ENCODE results near the gene GPALPP1.
"Not testable (repeated sequence)": the region's sequence is repeated elsewhere in the genome, so short reads cannot be mapped to it uniquely, and the experiment has no call there.

The GPALPP1 gene

GRCh38 chr13:44989071-44989889 lies at the start of gene GPALPP1, which contains the start of gene NUFIP1:
TSS of gene GPALPP1 (plus strand) at chr13:44989538. CDS start at chr13:44989655, 117 bp downstream.
TSS of gene NUFIP1 (minus strand) at chr13:44989471. CDS start at chr13:44989436, 35 bp downstream.
- Mint-ChIP-seq H3K9me3 (no peaks in the 10 kb centered on the region), H3K4me1 (peaks cover 62% of the 10 kb centered on the region), H3K4me3 (peak within 1 kb of the TSS; percentile 96)

GRCh38 chr13:44943411-44943810 lies 45.9 kb upstream of the GPALPP1 start:
- not testable (repeated sequence) for H3K4me1 Mint-ChIP-seq; H3K27ac Mint-ChIP-seq; H3K9me3 Mint-ChIP-seq; DNase-seq (ENCODE audit: low spot score in 2 of 2); H3K4me3 Mint-ChIP-seq; ATAC-seq
- peaks cover 36% of the 10 kb centered on the region for H3K36me3 Mint-ChIP-seq

More at GRCh38 chr13:44989071-44989889, at the start of gene GPALPP1, which contains the start of gene NUFIP1:
- ATAC-seq (peak; percentile 100), DNase-seq (ENCODE audit: low spot score in 2 of 2) (peak; percentile 83 to 96)
- Mint-ChIP-seq H3K36me3 (peaks cover 33% of the 10 kb centered on the region), H3K27ac (peak within 1 kb of the TSS; percentile 97)

- Mint-ChIP-seq H3K36me3 (peaks cover 32% of the 10 kb centered on the region), H3K4me1 (no peaks in the 10 kb centered on the region), H3K9me3 (no peaks in the 10 kb centered on the region), H3K4me3 (no peak overlapping the region), H3K27ac (no peak overlapping the region)
- ATAC-seq (no peak), DNase-seq (ENCODE audit: low spot score in 2 of 2) (no peak)
Observed at GRCh38 chr13:44951184-44951583, 38.2 kb upstream of the GPALPP1 start.

GRCh38 chr13:44952671-44953070 lies 36.7 kb upstream of the GPALPP1 start:
- no peak for ATAC-seq
- peaks cover 36% of the 10 kb centered on the region for H3K36me3 Mint-ChIP-seq
- no peaks in the 10 kb centered on the region for H3K4me1 Mint-ChIP-seq
- H3K9me3 Mint-ChIP-seq, result no peaks in the 10 kb centered on the region
- DNase-seq (ENCODE audit: low spot score in 2 of 2), result no peak
- no peak overlapping the region for H3K4me3 Mint-ChIP-seq
- no peak overlapping the region for H3K27ac Mint-ChIP-seq

- ATAC-seq (no peak), DNase-seq (ENCODE audit: low spot score in 2 of 2) (no peak)
- Mint-ChIP-seq H3K36me3 (peaks cover 32% of the 10 kb centered on the region), H3K27ac (no peak overlapping the region), H3K4me3 (no peak overlapping the region), H3K9me3 (no peaks in the 10 kb centered on the region), H3K4me1 (no peaks in the 10 kb centered on the region)
Observed at GRCh38 chr13:44954224-44954623, 35.1 kb upstream of the GPALPP1 start.

GRCh38 chr13:44955406-44955805 lies 33.9 kb upstream of the GPALPP1 start:
- H3K9me3 Mint-ChIP-seq, result no peaks in the 10 kb centered on the region
- no peak for DNase-seq (ENCODE audit: low spot score in 2 of 2)
- H3K4me3 Mint-ChIP-seq, result no peak overlapping the region
- ATAC-seq, result no peak
- no peak overlapping the region for H3K27ac Mint-ChIP-seq
- H3K4me1 Mint-ChIP-seq, result no peaks in the 10 kb centered on the region
- H3K36me3 Mint-ChIP-seq, result peaks cover 38% of the 10 kb centered on the region

GRCh38 chr13:44961997-44962396 lies 27.3 kb upstream of the GPALPP1 start:
- ATAC-seq (no peak), DNase-seq (ENCODE audit: low spot score in 2 of 2) (no peak)
- Mint-ChIP-seq H3K9me3 (peaks cover 14% of the 10 kb centered on the region), H3K36me3 (peaks cover 89% of the 10 kb centered on the region), H3K4me3 (no peak overlapping the region), H3K27ac (no peak overlapping the region), H3K4me1 (no peaks in the 10 kb centered on the region)

GRCh38 chr13:44967704-44968433 lies 21.5 kb upstream of the GPALPP1 start:
- Mint-ChIP-seq H3K36me3 (peaks cover 66% of the 10 kb centered on the region), H3K27ac (no peak overlapping the region), H3K4me3 (no peak overlapping the region), H3K9me3 (peaks cover 3% of the 10 kb centered on the region), H3K4me1 (no peaks in the 10 kb centered on the region)
- ATAC-seq, result no peak
- DNase-seq (ENCODE audit: low spot score in 2 of 2), result no peak

- no peaks in the 10 kb centered on the region for H3K9me3 Mint-ChIP-seq
Observed at GRCh38 chr13:44968434-44968815, 20.9 kb upstream of the GPALPP1 start.

GRCh38 chr13:44969551-44970484 lies 19.5 kb upstream of the GPALPP1 start:
- H3K27ac Mint-ChIP-seq, result no peak overlapping the region
- no peak overlapping the region for H3K4me3 Mint-ChIP-seq
- H3K9me3 Mint-ChIP-seq, result no peaks in the 10 kb centered on the region
- peaks cover 47% of the 10 kb centered on the region for H3K36me3 Mint-ChIP-seq
- no peak for ATAC-seq
- no peak for DNase-seq (ENCODE audit: low spot score in 2 of 2)
- no peaks in the 10 kb centered on the region for H3K4me1 Mint-ChIP-seq

More at GRCh38 chr13:44968434-44968815, 20.9 kb upstream of the GPALPP1 start:
- H3K4me1 Mint-ChIP-seq, result no peaks in the 10 kb centered on the region
- H3K4me3 Mint-ChIP-seq, result no peak overlapping the region
- DNase-seq (ENCODE audit: low spot score in 2 of 2), result no peak
- ATAC-seq, result no peak
- H3K27ac Mint-ChIP-seq, result no peak overlapping the region
- H3K36me3 Mint-ChIP-seq, result peaks cover 61% of the 10 kb centered on the region

- Mint-ChIP-seq H3K4me1 (no peaks in the 10 kb centered on the region), H3K4me3 (no peak overlapping the region), H3K27ac (no peak overlapping the region), H3K36me3 (peaks cover 26% of the 10 kb centered on the region), H3K9me3 (no peaks in the 10 kb centered on the region)
- ATAC-seq (no peak), DNase-seq (ENCODE audit: low spot score in 2 of 2) (no peak)
Observed at GRCh38 chr13:44971656-44972595, 17.4 kb upstream of the GPALPP1 start.

- ATAC-seq (no peak), DNase-seq (ENCODE audit: low spot score in 2 of 2) (no peak)
- H3K9me3 Mint-ChIP-seq, result no peaks in the 10 kb centered on the region
- peaks cover 16% of the 10 kb centered on the region for H3K36me3 Mint-ChIP-seq
- no peak overlapping the region for H3K4me3 Mint-ChIP-seq
- no peak overlapping the region for H3K27ac Mint-ChIP-seq
- H3K4me1 Mint-ChIP-seq, result no peaks in the 10 kb centered on the region
Observed at GRCh38 chr13:44972956-44973581, 16.3 kb upstream of the GPALPP1 start.

GRCh38 chr13:44974056-44974793 lies 15.1 kb upstream of the GPALPP1 start:
- Mint-ChIP-seq H3K4me1 (no peaks in the 10 kb centered on the region), H3K36me3 (peaks cover 17% of the 10 kb centered on the region), H3K9me3 (no peaks in the 10 kb centered on the region), H3K4me3 (no peak overlapping the region), H3K27ac (no peak overlapping the region)
- ATAC-seq, result no peak
- no peak for DNase-seq (ENCODE audit: low spot score in 2 of 2)
